IPS-20b (cell line): Measurements from ENCODE around the gene CEP57.
"Not testable (repeated sequence)": the region's sequence is repeated elsewhere in the genome, so short reads cannot be mapped to it uniquely, and the experiment has no call there.

Experiments
- H3K27ac ChIP-seq: one replicate; pipeline ENCODE4 v1.5.1; 2013; ENCODE audit warnings: low read length
- H3K27me3 ChIP-seq: 2 replicates; pipeline ENCODE4 v1.6.1; 2013; ENCODE audit warnings: mild to moderate bottlenecking, low read length, inconsistent platforms; ENCODE audit not compliant: insufficient read depth
- H3K36me3 ChIP-seq: 2 replicates; pipeline ENCODE4 v1.6.1; 2013; ENCODE audit warnings: low read depth, mild to moderate bottlenecking, inconsistent platforms, low read length, moderate library complexity; ENCODE audit not compliant: insufficient read depth
- H3K4me1 ChIP-seq: 2 replicates; pipeline ENCODE4 v1.6.1; 2013; ENCODE audit warnings: mild to moderate bottlenecking, control low read depth, inconsistent platforms, low read length, moderate library complexity; ENCODE audit not compliant: insufficient read depth
- H3K4me3 ChIP-seq: 2 replicates; pipeline ENCODE4 v1.5.1; 2013; ENCODE audit warnings: mild to moderate bottlenecking, low read length, inconsistent platforms
- H3K9ac ChIP-seq: 2 replicates; pipeline ENCODE4 v1.6.1; 2013; ENCODE audit warnings: low read depth, mild to moderate bottlenecking, inconsistent platforms, low read length, moderate library complexity
- H3K9me3 ChIP-seq: 2 replicates; pipeline ENCODE4 v1.6.1; 2013; ENCODE audit warnings: mild to moderate bottlenecking, low read depth, low read length, inconsistent platforms; ENCODE audit not compliant: insufficient read depth

Gene CEP57

DNA sequence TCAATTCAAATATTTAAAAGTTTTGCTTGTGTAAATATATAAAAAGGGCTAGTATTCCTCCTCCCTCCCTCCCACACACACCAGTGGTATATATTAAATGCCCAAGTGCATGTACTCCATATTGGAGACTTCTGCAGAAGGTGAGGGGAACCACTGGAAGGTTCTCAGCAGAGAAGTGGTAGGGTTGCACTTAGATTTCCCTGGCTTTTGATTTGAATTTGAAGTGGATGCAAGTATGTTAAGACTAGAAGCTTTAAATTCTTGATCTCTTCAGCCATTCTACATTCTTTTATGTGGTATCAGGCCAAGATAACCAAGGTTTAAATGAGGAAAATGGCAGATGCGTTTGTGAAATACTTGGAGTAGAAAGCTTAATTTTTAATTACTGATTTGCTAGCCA is 43.1 kb downstream of the CEP57 start:
- H3K27ac ChIP-seq, result no peak overlapping the region
- no peak overlapping the region for H3K4me3 ChIP-seq
- H3K27me3 ChIP-seq, result no peaks in the 10 kb centered on the region
- H3K9ac ChIP-seq, result no peak overlapping the region
- peaks cover 93% of the 10 kb centered on the region for H3K36me3 ChIP-seq
- no peaks in the 10 kb centered on the region for H3K9me3 ChIP-seq
- H3K4me1 ChIP-seq, result no peaks in the 10 kb centered on the region

DNA sequence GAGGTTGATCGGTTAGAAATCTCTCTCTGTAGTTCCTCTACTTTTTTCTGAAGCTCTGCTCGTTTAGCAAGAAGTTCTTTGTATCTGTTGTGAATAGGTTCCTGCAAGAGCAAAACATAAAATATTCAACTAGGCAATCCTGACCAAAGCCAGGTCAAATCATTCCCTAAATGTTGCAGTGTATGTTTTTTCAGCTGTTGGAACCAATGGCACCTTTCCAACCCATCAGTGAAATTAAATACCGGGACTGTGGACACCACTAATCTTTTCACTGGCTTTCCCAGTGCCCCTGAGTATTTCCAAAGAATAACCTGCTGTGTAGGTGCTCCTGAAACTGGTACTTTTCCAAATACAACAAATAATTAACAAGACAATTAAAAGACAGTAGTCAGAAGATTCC is 45.1 kb downstream of the CEP57 start:
- H3K4me1 ChIP-seq, result no peaks in the 10 kb centered on the region
- peaks cover 95% of the 10 kb centered on the region for H3K36me3 ChIP-seq
- no peak overlapping the region for H3K9ac ChIP-seq
- no peak overlapping the region for H3K4me3 ChIP-seq
- no peaks in the 10 kb centered on the region for H3K9me3 ChIP-seq
- no peaks in the 10 kb centered on the region for H3K27me3 ChIP-seq
- no peak overlapping the region for H3K27ac ChIP-seq

DNA sequence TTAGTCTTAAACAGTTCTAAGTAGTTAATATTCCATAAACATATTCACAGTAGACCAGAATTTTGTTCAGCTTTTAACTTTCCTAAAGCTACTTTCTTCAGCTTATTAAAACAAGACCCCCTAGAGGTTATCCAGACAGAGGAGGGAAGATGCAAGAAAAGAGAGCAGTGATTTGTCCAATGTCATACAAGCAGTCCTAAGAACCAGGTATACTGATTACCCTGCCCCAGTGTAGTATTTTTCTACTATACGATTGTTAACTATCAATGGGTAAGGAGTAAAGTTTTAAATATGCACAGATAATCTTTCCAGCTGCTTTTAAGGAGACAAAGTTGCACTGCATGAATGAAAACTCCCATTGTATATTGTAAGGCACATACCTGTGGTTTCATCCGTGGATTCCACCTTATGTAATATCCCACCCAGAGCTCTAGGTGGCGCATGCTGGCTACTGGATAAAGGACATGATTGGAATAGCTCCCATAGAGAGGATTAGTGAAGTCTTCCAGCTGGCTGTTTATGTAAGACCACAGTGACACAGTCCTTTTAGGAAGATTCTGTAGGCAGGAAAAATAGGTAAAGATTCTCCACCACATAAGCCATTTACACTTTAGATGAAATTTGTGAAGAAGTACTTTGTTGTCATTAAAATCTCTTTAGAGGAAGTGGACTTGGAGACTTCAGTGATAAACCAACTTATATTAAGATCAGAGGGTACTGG is 45.6 kb downstream of the CEP57 start:
- Histone ChIP-seq H3K27ac (no peak overlapping the region), H3K9ac (no peak overlapping the region), H3K4me3 (no peak overlapping the region), H3K27me3 (no peaks in the 10 kb centered on the region), H3K9me3 (no peaks in the 10 kb centered on the region), H3K36me3 (peaks cover 93% of the 10 kb centered on the region), H3K4me1 (no peaks in the 10 kb centered on the region)

DNA sequence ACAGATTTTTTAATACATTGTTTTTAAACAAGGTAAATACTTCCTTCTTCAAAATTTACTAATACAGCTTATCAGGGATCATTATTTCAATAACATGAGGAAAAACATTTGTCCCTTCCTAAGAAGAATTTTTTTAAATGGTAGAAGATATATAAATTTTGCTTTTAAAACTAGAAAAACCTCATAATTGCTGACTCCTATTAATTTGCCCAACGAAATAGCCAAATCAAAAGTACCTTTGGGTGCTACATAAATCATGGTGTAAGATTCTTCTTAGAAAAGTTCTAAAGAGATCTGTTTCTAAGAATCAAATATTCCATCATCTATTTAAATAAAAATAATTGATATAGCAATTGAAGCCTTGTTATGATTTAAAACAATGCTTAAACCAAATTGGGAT is 54.9 kb downstream of the CEP57 start:
- H3K36me3 ChIP-seq, result peaks cover 70% of the 10 kb centered on the region
- H3K27me3 ChIP-seq, result no peaks in the 10 kb centered on the region
- H3K4me3 ChIP-seq, result no peak overlapping the region
- no peaks in the 10 kb centered on the region for H3K4me1 ChIP-seq
- H3K9me3 ChIP-seq, result no peaks in the 10 kb centered on the region
- no peak overlapping the region for H3K27ac ChIP-seq
- H3K9ac ChIP-seq, result no peak overlapping the region

DNA sequence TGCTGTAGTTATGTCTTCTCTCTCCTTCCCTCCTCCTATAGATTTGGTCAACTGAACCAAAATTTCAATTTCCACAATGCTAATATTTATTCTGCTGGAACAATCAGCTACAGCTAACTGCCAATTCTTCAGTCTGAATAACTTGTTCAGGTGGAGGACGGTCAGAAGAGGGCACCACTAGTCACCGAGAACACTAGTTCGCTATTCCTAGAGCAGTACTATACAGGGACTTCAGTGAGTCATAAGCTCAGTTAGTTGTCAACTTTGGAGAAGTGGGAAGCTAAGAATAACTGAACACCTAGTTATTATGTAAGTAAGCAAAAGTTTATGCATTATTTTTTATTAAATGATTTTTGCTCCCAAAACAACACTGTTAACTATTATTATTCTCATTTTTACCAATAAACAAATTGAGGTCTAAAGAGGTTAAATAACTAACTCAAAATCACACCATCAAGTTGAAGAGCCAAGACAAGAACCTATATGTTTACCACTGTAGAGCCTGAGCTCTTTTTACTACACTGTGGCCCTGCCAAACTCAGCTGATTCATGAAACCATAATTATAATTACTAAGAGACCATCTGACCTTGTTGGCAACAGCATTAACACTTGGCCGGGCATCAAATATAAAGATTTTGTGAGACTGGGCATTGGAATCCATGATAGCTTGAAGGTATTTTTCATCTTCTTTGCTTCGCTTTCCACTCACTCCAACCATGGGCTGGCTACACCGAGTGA is 59.0 kb downstream of the CEP57 start:
- H3K9ac ChIP-seq, result no peak overlapping the region

DNA sequence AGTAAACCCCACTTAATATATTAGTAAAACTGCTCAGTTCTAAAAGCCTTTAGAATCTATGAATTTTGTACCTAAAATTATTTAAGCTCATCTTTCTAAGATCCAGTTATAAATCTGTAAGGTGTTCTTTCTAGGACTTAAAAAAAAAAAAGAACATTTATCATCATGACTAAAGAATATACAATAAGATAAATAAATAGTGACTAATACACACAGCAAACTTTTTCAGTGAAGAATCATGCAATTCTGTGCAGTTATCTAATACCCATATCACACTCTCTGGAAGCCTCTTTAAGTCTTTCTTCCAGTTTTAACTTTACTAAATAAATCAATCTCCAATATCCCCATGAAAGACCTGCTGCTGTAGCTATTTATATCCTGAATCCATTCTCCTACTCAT is 59.8 kb downstream of the CEP57 start:
- Histone ChIP-seq H3K4me1 (no peaks in the 10 kb centered on the region), H3K9ac (no peak overlapping the region), H3K9me3 (no peaks in the 10 kb centered on the region), H3K27me3 (no peaks in the 10 kb centered on the region), H3K36me3 (peaks cover 52% of the 10 kb centered on the region), H3K4me3 (no peak overlapping the region), H3K27ac (no peak overlapping the region)

More for the DNA sequence above, 59.0 kb downstream of the CEP57 start:
- no peaks in the 10 kb centered on the region for H3K9me3 ChIP-seq
- H3K27ac ChIP-seq, result no peak overlapping the region
- no peaks in the 10 kb centered on the region for H3K4me1 ChIP-seq
- no peak overlapping the region for H3K4me3 ChIP-seq
- no peaks in the 10 kb centered on the region for H3K27me3 ChIP-seq
- peaks cover 61% of the 10 kb centered on the region for H3K36me3 ChIP-seq

DNA sequence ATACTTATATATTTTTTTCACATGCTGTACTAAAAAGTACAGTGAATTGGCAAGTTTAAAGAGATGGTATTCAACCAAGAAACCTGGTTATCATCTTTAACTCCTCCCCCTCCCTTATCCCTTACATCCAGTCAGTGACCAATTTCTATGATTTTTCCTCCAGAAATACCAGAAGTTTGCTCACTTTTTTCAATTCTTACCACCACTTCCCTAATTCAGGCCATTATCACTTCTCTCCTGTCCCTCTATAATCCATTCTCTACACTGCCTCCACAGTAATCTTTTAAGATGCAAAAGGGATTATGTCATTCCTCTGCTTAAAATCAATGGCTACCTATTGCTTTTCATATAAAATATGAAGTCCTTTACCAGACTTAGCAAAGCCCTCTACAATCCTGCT is 62.8 kb downstream of the CEP57 start:
- H3K4me3 ChIP-seq, result no peak overlapping the region
- H3K36me3 ChIP-seq, result peaks cover 39% of the 10 kb centered on the region
- H3K27me3 ChIP-seq, result no peaks in the 10 kb centered on the region
- H3K9ac ChIP-seq, result no peak overlapping the region
- no peaks in the 10 kb centered on the region for H3K4me1 ChIP-seq
- no peaks in the 10 kb centered on the region for H3K9me3 ChIP-seq
- H3K27ac ChIP-seq, result no peak overlapping the region

DNA sequence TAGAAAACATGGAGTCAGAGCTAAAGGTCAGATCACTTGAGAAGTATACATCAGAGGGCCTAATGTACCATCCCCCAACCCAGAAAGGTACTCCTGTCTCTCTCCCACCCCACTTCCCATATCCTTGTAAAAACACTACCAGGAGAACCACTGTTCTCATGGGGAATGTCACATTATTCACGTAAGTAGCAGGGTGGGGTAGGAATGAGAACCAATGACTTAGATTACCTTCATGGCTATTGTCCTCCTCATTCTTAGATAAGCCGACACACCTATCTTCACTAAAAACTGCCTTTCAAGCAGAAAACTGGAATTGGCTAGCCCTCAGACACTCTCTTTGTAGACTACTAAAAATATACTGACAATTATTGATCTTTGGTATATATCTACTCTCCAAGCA is 63.6 kb downstream of the CEP57 start:
- Histone ChIP-seq H3K9me3 (no peaks in the 10 kb centered on the region), H3K9ac (no peak overlapping the region), H3K27me3 (no peaks in the 10 kb centered on the region), H3K27ac (no peak overlapping the region), H3K4me1 (no peaks in the 10 kb centered on the region), H3K4me3 (no peak overlapping the region), H3K36me3 (peaks cover 40% of the 10 kb centered on the region)

DNA sequence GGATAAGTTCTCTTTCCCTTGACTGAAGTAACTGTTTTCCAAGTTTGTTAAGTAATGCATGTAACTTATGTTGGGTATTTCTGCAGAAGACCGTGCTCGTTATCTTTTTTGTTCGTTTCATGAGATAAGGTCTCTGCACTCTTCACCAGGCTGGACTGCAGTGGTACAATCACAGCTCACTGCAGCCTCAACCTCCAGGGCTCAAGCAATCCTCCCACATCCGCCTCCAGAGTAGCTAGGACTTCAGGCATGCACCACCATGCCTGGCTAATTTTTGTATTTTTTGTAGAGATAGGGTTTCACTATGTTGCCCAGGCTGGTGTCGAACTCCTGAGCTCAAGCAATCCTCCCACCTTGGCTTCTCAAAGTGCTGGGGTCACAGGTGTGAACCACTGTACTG is 64.1 kb downstream of the CEP57 start:
- H3K9me3 ChIP-seq, H3K4me3 ChIP-seq, H3K27ac ChIP-seq: not testable (repeated sequence)

DNA sequence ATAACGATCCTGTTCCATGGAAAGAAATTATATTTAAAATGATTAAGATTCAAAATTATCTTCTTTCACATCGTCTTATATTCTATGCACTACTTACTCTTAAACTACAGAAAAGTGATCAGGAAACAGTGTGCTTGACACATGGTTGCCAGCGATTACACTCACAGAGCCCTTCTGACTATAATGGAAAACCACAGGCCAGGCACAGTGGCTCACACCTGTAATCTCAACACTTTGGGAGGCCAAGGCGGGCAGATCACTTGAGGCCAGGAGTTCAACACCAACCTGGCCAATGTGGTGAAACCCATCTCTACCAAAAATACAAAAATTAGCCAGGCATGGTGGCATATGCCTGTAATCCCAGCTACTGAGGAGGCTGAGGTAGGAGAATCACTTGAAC is 69.7 kb downstream of the CEP57 start:
- not testable (repeated sequence) for H3K9me3 ChIP-seq, H3K4me1 ChIP-seq, H3K9ac ChIP-seq, H3K4me3 ChIP-seq, H3K27ac ChIP-seq, H3K27me3 ChIP-seq
- peaks cover 40% of the 10 kb centered on the region for H3K36me3 ChIP-seq

More for the DNA sequence above, 64.1 kb downstream of the CEP57 start:
- peaks cover 40% of the 10 kb centered on the region for H3K36me3 ChIP-seq
- H3K27me3 ChIP-seq, H3K9ac ChIP-seq, H3K4me1 ChIP-seq: not testable (repeated sequence)

DNA sequence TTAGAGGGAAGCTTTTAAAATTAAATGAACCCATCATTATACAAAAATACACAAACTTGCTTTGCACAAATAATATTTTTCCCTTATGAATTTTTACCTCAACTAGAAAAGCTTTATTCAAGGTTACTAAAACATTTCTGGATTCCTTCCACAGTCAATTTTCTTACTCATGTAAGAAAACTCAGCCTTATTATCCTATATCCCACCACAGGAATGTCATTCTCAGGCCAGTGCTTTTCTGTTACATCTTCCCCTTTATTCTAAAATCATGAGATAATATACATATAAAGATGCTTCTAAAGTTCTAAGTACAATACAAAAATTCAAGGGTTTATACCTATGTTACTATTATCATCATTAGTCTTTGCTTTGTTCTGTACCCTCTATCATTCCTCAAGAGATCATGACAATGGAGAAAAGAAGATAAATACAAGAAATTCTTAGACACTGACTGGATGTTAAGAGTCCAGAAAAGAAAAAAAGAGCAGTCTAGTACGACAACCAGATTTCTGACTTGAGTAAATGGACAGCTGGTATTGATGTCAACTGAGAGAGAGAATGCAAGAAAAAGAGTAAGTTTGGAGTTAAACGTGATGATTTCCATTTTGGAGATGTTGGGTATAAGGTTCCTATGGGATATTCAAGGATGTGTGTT is 73.3 kb downstream of the CEP57 start:
- H3K9me3 ChIP-seq, result no peaks in the 10 kb centered on the region
- no peak overlapping the region for H3K27ac ChIP-seq
- H3K4me3 ChIP-seq, result no peak overlapping the region
- H3K36me3 ChIP-seq, result peaks cover 29% of the 10 kb centered on the region
- no peak overlapping the region for H3K9ac ChIP-seq
- H3K27me3 ChIP-seq, result no peaks in the 10 kb centered on the region
- no peaks in the 10 kb centered on the region for H3K4me1 ChIP-seq

DNA sequence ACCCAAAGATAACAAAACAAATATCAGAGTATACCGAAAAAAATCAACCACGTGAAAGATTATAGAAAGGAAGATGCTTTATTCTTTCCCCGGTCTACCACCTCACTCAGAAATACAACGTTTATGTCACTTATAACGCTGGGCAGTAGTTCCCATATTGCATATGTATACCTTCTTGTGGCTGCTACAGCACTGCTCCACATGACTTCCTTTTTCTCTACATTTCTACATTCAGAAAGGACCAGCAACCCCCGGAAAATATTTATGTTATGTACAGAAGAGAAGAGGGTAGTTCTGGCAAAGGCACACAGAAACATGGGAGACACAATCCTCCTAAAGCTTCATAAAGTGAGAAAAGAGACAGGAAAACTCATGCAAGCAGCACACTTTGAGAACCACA is 76.8 kb downstream of the CEP57 start:
- Histone ChIP-seq H3K9ac (no peak overlapping the region), H3K9me3 (no peaks in the 10 kb centered on the region), H3K36me3 (peaks cover 13% of the 10 kb centered on the region), H3K4me1 (no peaks in the 10 kb centered on the region), H3K27me3 (no peaks in the 10 kb centered on the region), H3K4me3 (no peak overlapping the region), H3K27ac (no peak overlapping the region)
